Measurements from ENCODE around the gene NXN. TPM values are rescaled to one million over a fixed set of nuclear protein-coding genes. Genes with fewer than 3 reads are reported as not detected.
"Not testable (repeated sequence)": the region's sequence is repeated elsewhere in the genome, so short reads cannot be mapped to it uniquely, and the experiment has no call there.

Gene NXN
- total RNA-seq, 1 donor: 124 TPM

GRCh38 chr17:980406-981291 is 1.1 kb upstream of the NXN start:
- H3K4me3 ChIP-seq (ENCODE audit: low read depth, low read length): peak overlapping the region; percentile 63
- TF ChIP-seq CTCF (IDR thresholded peaks at IDR 0.05; ENCODE audit: insufficient read depth, low read depth, low read length): peak; percentile 75
- DNase-seq (ENCODE audit: low read depth): peak; percentile 90

- no peak for TF ChIP-seq CTCF (IDR thresholded peaks at IDR 0.05; ENCODE audit: insufficient read depth, low read depth, low read length)
- DNase-seq (ENCODE audit: low read depth): no peak
- peak overlapping the region; percentile 74 for H3K4me3 ChIP-seq (ENCODE audit: low read depth, low read length)
Observed at GRCh38 chr17:979212-979538, 401 bp downstream of the NXN start.

DNA sequence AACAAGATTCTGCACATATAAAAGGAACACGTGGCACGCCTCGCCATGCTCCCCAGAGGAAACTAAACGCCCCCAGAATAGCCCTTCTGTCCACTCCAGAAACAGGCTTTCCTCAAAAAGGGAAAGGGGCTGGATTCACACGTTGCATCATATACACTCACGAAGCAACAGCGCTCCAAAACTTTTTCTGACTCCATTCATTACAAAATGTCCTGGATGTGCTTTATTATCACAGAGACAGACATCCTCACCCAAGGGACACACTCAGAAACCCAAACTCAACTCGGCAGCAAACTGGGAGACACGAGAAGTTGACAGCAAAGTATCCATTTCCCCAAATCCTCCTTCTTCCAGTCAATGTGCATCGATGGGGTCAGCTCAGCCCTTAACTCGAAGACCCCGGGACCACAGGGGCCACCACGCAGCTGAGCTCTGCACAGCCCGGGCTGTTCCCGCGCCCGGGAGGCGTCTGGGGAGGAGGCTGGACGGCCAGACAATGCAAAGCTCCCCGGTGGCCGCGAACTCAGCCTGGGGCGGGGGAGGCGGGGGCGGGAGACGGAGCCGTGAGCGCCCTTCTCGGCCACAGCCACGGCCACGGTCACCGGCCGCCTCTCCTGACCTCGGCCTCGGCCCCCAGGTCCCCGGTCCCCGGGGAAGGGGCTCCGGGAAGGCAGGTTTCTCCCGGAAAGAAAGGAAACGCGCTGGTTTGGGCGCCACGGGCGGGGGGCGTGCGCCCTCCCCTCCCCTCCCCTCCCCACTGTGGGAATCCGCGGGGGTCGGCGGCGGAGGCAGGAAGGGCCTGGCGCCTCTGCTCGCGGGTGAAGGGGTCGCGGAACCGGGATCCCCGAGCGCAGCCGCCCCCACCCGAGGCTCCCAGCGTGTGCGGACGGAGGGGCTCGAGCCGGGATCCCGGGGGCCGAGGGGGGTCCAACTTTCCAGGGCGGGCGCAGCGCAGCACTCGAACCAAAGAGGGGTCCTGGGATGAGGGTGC is 1.2 kb downstream of the NXN start:
- H3K4me3 ChIP-seq (ENCODE audit: low read depth, low read length): peak overlapping the region; percentile 74
- DNase-seq (ENCODE audit: low read depth): peak; percentile 78
- no peak for TF ChIP-seq CTCF (IDR thresholded peaks at IDR 0.05; ENCODE audit: insufficient read depth, low read depth, low read length)

DNA sequence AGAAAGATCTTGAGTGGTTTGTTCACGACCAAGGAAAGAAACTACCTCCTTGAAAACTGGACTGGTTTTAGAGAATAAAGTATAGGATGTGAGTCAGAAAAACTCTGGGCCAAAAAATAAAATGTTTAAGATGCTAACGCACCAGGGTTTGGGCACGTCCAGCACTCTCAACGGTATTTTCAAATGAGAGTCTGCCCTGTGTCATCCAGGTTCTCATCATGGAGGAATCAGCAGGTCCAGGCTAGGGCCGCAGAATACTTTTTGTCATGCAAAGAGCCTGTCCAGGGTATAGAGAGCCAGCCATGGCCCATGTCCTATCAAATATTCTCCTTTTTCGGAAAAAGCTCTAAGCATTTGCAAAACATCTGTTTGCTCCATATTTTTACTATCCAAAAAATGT is 2.4 kb downstream of the NXN start:
- H3K4me3 ChIP-seq (ENCODE audit: low read depth, low read length): peak overlapping the region; percentile 74
- no peak for TF ChIP-seq CTCF (IDR thresholded peaks at IDR 0.05; ENCODE audit: insufficient read depth, low read depth, low read length)
- no peak for DNase-seq (ENCODE audit: low read depth)

- TF ChIP-seq CTCF (IDR thresholded peaks at IDR 0.05; ENCODE audit: insufficient read depth, low read depth, low read length): no peak
- peak overlapping the region; percentile 0 for H3K4me3 ChIP-seq (ENCODE audit: low read depth, low read length)
- no peak for DNase-seq (ENCODE audit: low read depth)
Observed at GRCh38 chr17:976312-976711, 3.3 kb downstream of the NXN start.

DNA sequence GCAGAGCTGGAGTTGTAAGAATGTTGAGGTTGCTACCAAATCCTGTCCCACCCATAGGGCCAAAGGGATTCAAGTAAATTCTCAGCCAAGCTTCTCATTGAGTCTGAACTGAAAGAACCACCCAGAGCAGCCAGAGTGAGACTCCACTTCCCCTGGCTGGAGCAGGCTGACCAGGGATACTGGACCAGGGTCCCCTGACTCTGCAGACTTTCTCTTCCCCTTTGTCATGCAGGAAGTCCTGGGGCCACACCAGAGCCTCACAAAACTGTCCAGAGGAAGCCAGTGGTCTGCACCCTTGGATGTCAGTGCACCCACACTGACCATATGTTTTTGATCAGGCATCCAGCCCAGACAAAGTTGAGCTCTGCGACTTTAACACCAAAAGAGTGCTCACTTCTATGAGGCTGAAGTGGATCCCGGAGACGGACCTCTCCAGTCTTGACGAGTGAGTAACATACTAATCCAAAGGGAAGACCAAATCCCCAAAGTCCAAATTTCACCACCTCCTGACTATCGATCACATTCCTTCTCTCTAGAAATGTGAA is 4.1 kb downstream of the NXN start:
- peak overlapping the region; percentile 34 for H3K4me3 ChIP-seq (ENCODE audit: low read depth, low read length)
- TF ChIP-seq CTCF (IDR thresholded peaks at IDR 0.05; ENCODE audit: insufficient read depth, low read depth, low read length): no peak
- DNase-seq (ENCODE audit: low read depth): peak; percentile 53

- DNase-seq (ENCODE audit: low read depth); H3K4me3 ChIP-seq (ENCODE audit: low read depth, low read length): not testable (repeated sequence)
Observed at GRCh38 chr17:974778-975177, 4.8 kb downstream of the NXN start.

Measured in fibroblast of villous mesenchyme (primary cell).